IPS-15b (cell line): ENCODE measurements around the gene PRKAG2.
"Not testable (repeated sequence)": the region's sequence is repeated elsewhere in the genome, so short reads cannot be mapped to it uniquely, and the experiment has no call there.

Source experiments
- H3K27me3 ChIP-seq: one replicate; pipeline ENCODE4 v1.6.1; 2013; ENCODE audit warnings: low read length; ENCODE audit not compliant: control insufficient read depth, insufficient read depth
- H3K36me3 ChIP-seq: one replicate; pipeline ENCODE4 v1.6.1; 2013; ENCODE audit warnings: low read length; ENCODE audit not compliant: control insufficient read depth, insufficient read depth
- H3K4me1 ChIP-seq: one replicate; pipeline ENCODE4 v1.6.1; 2013; ENCODE audit warnings: mild to moderate bottlenecking, low read length; ENCODE audit not compliant: control insufficient read depth, insufficient read depth
- H3K4me3 ChIP-seq: one replicate; pipeline ENCODE4 v1.5.1; 2013; ENCODE audit warnings: low read depth, low read length
- H3K9ac ChIP-seq: one replicate; pipeline ENCODE4 v1.6.1; 2013; ENCODE audit warnings: low read depth, mild to moderate bottlenecking, low read length
- H3K9me3 ChIP-seq: one replicate; pipeline ENCODE4 v1.6.1; 2013; ENCODE audit warnings: mild to moderate bottlenecking, low read length; ENCODE audit not compliant: control insufficient read depth, insufficient read depth

The PRKAG2 gene

DNA sequence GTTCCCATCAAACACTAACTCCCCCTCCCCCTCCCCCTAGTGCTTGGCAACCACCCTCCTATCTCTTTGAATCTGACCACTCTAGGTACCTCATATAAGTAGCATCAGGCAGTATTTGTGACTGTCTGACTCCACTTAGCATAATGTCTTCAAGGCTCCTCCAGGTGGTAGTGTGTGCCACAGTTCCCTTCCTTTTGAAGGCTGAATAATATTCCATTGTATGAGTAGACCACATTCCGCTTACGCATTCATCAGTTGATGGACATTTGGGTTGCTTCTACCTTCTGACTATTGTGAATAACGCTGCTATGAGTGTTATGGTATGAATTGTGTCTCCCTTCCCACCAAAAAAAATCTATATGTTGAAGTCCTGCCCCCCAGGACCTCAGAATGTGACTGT, 89.6 kb downstream of the PRKAG2 start:
- Histone ChIP-seq H3K4me1 (no peaks in the 10 kb centered on the region), H3K9me3 (no peaks in the 10 kb centered on the region), H3K36me3 (no peaks in the 10 kb centered on the region), H3K27me3 (peaks cover 3% of the 10 kb centered on the region), H3K4me3 (no peak overlapping the region), H3K9ac (no peak overlapping the region)

DNA sequence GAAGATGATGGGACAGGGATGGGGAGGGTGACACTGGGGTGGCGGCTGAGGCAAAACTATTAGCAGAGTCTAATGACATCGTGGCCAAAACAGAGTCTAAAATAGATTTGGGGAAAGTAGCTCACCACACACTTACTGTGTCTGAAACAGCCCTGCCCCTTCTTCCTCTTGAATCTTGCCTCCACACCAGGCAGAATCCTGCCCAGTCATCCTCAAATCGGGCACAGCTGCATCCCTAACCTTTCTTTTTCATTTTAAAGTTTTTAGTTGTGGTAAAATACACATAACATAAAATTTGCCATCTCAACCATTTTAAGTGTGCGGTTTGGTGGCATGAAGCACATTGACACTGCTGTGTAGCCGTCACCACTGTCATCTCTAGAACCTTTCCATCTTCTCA, 90.0 kb downstream of the PRKAG2 start:
- no peaks in the 10 kb centered on the region for H3K9me3 ChIP-seq
- no peaks in the 10 kb centered on the region for H3K36me3 ChIP-seq
- no peaks in the 10 kb centered on the region for H3K4me1 ChIP-seq
- no peak overlapping the region for H3K9ac ChIP-seq
- H3K27me3 ChIP-seq = peaks cover 5% of the 10 kb centered on the region
- no peak overlapping the region for H3K4me3 ChIP-seq

DNA sequence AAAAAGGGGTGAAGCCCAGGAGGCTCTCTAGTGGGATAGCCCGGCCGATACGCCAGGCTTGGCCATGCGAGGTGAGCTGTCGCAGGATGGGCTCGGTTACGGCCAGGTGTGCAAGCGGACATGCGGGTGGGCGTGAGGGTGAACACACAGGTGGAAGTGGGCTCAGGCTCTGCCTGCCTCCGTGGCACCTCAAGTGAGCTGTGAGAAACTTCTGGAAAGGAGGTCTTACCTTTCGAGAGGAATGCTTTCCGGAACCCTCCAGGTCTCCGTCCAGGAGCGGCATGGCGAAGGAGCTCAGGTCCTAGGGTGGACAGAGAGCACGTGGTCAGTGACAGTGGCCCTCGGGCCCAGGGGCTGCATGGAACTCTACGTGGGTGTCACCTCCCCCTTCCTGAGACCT, 90.7 kb downstream of the PRKAG2 start:
- H3K27me3 ChIP-seq = peaks cover 5% of the 10 kb centered on the region
- H3K9me3 ChIP-seq = no peaks in the 10 kb centered on the region
- H3K9ac ChIP-seq = no peak overlapping the region
- H3K4me3 ChIP-seq = no peak overlapping the region
- no peaks in the 10 kb centered on the region for H3K36me3 ChIP-seq
- H3K4me1 ChIP-seq = no peaks in the 10 kb centered on the region

DNA sequence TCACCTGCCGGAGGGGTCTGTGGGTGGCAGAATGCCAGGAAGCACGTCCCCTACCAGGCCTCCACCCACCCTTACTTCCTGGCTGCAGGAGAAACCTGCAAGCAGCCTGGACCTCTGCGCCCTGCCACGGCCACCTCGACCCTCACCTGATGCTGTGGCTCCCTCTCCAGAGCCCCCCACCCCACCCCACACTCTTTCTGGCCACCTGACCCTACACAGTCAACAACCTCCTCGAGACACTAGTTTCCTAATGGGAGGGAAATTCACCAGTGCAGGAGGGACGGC, 91.3 kb downstream of the PRKAG2 start:
- no peaks in the 10 kb centered on the region for H3K9me3 ChIP-seq
- peaks cover 5% of the 10 kb centered on the region for H3K27me3 ChIP-seq
- H3K4me1 ChIP-seq = no peaks in the 10 kb centered on the region
- H3K9ac ChIP-seq = no peak overlapping the region
- H3K36me3 ChIP-seq = no peaks in the 10 kb centered on the region
- H3K4me3 ChIP-seq = no peak overlapping the region

DNA sequence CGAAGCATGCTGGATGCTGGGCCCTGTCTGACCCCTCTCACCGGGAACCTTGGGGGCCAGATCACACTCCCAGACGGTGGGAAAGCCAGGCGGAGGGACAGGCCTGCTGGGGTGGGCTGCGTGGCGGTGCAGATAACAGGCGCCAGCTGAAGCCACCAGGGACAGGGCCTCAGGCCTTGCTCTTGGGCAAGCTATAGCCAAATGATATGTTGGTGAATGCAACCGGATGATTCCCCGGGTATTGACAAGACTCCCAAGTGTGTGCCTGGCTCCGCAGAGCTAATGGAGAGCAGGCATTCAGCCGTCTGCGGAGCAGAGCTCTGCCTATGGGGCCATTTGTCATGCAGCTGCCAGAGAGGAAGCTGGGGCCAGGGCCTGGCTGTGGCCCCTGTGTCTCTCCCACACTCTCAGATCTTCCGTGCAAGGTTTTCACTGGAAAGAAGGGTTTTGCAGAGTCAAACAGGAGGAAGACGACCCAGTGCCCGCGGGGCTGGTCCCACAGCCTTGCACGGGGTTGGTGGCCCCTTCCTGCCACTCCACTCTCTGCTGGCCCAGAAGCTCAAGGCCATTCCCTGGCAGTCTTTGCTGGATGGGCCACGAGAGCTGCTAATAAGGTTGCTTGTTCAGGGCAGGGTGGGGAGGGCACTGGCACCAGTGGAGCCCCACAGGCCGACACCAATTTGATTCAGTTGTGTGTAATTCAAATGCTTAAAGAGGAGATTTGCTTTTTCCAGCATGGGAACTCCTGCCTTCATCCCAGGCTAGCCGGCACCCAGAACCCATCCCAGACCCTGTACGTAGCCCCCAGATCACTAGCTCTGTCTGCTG, 91.8 kb downstream of the PRKAG2 start:
- no peak overlapping the region for H3K4me3 ChIP-seq
- no peaks in the 10 kb centered on the region for H3K4me1 ChIP-seq
- H3K9ac ChIP-seq = no peak overlapping the region
- H3K9me3 ChIP-seq = no peaks in the 10 kb centered on the region
- no peaks in the 10 kb centered on the region for H3K36me3 ChIP-seq
- H3K27me3 ChIP-seq = peaks cover 5% of the 10 kb centered on the region

DNA sequence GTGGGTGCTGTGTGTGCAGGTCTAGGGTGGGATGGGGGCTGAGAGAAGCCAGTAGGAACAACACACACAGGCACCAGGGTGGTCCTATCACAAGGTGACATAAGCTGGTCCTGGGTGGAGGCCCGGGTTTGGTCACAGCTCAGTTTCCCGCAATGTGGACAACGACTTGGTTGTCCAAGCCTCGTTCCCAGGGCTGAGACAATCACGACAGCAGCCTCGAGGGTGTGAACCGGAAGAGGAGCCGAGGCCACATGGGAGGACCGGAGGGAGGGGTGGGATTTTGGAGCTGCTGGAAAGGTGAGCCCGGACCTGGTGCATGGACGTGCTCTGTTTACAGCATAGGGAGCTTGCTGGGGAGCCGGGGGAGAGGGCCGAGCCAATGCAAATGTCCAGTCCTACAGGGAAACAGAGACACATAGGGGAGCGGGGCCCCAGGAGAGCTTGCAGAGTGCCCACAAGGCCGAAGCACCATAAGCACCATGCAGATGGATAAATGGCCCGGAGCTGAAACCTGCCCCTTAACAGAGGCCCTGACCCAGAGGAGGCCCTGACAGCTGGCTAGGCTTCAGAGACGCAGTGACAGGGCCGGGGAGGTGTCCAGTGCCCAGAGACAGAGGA, 92.8 kb downstream of the PRKAG2 start:
- Histone ChIP-seq H3K27me3 (peaks cover 5% of the 10 kb centered on the region), H3K9me3 (no peaks in the 10 kb centered on the region), H3K4me1 (no peaks in the 10 kb centered on the region), H3K4me3 (no peak overlapping the region), H3K36me3 (no peaks in the 10 kb centered on the region), H3K9ac (no peak overlapping the region)

DNA sequence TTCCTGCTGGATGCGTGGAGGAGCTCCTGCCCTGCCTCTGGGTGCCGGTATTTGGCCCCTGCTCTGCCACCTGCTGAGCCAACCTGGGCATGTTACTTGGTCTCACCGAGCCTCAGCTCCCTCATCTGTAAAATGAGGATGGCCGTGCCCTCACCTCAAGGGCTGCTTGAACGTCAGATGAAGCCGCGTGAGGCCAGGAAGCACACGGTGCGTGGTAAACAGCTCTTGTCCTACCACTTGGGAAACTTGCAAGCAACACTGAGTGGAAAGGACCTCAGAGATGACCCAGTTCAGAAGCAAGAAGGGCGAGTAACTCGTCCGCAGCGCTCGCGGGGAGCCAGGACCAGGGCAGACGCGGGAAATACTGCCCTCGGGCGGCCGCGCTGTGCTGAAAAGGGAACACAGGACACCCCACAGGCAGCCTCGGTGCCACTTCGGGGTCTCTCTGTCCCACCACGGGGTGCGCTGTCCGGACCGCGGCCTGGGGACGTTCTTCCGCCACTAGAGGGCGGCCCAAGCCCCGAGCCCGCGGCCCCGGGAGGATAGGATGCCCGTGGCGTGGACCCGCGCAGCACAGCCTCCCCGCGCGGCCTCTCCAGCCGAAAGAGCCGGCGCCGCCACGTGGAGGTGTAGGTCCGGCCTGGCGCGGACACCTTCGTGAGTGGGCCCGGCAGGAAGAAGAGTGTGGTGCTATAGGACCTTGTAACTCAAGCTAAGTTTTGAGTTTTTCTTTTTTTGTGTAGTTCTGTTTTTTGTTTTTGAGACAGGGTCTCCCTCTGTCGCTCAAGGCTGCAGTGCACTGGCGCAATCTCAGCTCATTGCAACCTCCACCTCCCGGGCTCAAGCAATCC, 94.1 kb downstream of the PRKAG2 start:
- peak overlapping the region; percentile 28 for H3K4me3 ChIP-seq

DNA sequence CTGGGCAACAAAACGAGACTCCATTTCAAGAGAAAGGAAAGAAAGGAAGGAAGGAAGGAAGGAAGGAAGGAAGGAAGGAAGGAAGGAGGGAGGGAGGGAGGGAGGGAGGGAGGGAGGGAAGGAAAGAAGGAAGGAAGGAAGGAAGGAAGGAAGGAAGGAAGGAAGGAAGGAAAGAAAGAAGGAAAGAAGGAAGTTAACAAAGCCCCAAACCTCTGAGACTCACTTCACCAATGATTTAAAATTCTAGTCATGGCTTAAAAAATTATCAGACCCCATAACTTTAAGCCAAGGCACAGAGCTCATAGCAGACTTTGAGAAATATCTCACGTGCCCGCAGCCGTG, 94.7 kb downstream of the PRKAG2 start:
- not testable (repeated sequence) for H3K36me3 ChIP-seq, H3K9me3 ChIP-seq, H3K9ac ChIP-seq, H3K4me3 ChIP-seq, H3K4me1 ChIP-seq, H3K27me3 ChIP-seq

More for the DNA sequence above, 94.1 kb downstream of the PRKAG2 start:
- Histone ChIP-seq H3K9me3 (peaks cover 7% of the 10 kb centered on the region), H3K9ac (no peak overlapping the region), H3K27me3 (peaks cover 5% of the 10 kb centered on the region), H3K36me3 (no peaks in the 10 kb centered on the region), H3K4me1 (no peaks in the 10 kb centered on the region)

DNA sequence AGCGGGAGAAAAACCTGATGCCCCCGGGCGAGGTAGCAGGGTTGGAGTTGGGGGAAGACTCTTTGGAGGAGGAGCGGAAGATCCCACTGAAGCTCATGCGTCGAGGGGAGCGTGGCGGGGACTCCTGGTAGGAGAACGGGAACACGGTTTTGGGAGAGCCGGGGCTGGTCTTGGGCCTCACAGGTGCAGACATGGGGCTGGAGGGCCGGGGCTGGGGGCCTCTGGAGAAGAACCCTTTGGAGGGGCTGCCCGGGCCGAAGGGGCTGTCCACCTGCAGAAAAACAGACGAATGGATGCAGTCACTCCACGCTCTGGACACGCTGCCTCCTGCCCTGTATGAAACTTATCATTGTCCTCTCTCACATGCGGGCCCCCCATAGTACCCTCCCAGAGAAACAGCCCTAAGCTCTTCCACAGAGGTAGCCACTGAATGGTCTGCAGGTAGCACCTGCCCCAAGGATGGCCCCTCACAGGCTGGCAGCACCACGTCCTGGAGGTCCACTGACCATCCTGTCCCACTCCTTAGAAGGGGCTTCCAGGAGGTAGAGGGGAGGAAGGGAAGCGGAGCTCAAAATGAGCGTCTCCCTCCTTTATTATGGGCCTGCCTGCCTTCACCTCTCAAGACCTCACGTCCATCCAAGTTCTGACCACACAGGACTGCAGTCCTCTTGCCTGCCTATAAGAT, 95.6 kb downstream of the PRKAG2 start:
- no peaks in the 10 kb centered on the region for H3K36me3 ChIP-seq
- H3K4me1 ChIP-seq = no peaks in the 10 kb centered on the region
- no peak overlapping the region for H3K9ac ChIP-seq
- H3K9me3 ChIP-seq = peaks cover 8% of the 10 kb centered on the region
- no peak overlapping the region for H3K4me3 ChIP-seq
- peaks cover 5% of the 10 kb centered on the region for H3K27me3 ChIP-seq

DNA sequence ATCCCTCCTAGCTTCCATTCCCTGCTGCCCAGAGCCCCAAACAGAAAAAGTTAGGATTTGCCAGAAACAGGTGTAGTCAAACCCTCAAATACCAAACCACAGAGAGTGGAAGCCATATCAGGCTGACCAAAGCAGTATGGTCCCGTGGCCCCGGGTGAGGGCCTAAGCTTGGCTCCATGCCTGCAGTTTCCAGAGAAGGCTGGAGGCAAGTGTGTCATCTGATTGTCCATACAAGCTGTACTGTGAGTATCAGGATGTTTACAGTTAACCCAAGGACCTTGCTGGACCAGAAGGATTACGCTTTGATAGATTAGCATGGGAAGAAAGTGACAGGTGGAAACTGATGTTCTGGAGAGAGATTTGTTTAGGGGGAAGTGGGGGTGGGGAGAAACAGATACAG, 96.3 kb downstream of the PRKAG2 start:
- Histone ChIP-seq H3K4me3 (no peak overlapping the region), H3K9me3 (peaks cover 8% of the 10 kb centered on the region), H3K4me1 (no peaks in the 10 kb centered on the region), H3K27me3 (peaks cover 5% of the 10 kb centered on the region), H3K9ac (no peak overlapping the region), H3K36me3 (no peaks in the 10 kb centered on the region)

DNA sequence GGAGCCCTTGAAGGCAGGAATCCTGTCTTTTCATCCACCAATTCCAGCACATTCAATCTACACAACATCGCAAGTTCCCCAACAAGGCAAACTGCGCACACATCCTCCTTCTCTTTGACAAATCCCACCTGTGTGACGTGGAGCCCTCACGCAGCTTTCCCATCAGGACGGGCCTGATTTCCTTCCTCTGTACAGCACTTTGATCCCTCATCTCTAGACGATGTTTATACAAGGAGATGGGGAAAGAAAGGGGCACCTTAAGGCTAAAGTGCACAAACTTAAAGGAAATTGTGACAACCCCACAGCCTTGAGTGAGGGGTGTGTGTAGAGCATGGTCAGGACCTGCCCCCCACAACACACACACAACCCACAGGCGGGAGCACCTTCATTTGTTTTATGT, 97.2 kb downstream of the PRKAG2 start:
- Histone ChIP-seq H3K9ac (no peak overlapping the region), H3K36me3 (no peaks in the 10 kb centered on the region), H3K4me1 (no peaks in the 10 kb centered on the region), H3K4me3 (no peak overlapping the region), H3K27me3 (peaks cover 5% of the 10 kb centered on the region), H3K9me3 (peaks cover 8% of the 10 kb centered on the region)
